ENCODE measurements around the gene RPS3A. TPM values are rescaled to one million over a fixed set of nuclear protein-coding genes. Genes with fewer than 3 reads are reported as not detected.

The RPS3A gene
- total and polyA plus RNA-seq, 2 of the 13 experiments (the other 11 are each of a cell fraction or from before 2014, with no cell fraction given) = 3,332 to 3,626 TPM

DNA sequence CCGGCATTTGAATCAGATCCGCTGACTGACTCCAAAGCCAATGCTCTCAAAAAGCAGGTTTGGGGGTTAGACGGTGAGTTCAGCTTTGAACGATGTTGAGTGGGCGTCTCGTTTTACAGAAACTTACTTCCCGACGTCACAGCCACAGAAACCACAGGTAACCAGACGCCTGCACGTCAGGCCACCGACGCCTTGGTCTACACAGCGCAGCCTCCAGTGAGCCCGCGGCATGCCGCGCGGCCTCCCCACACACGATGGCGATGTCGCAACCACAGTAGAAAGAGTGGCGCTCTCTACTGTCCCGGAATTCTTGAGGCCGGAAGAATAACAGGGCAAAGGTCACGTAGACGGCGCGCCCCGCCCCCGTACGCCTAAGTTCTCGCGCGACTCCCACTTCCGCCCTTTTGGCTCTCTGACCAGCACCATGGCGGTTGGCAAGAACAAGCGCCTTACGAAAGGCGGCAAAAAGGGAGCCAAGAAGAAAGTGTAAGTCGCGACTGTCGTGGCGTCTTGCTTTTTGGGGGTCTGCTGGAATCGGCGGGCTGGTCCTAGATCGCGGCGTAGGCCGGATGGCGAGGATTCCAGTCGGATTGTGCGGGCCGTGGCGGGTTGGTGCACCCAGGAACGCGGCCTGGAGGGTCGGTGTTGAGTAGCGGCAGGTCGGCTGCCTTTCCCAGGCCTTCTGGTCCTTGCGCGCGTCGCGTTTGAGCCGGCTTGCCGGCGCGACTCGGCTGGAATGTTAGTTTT lies at the start of gene RPS3A (continued):
- TF ChIP-seq, protein P1, sequence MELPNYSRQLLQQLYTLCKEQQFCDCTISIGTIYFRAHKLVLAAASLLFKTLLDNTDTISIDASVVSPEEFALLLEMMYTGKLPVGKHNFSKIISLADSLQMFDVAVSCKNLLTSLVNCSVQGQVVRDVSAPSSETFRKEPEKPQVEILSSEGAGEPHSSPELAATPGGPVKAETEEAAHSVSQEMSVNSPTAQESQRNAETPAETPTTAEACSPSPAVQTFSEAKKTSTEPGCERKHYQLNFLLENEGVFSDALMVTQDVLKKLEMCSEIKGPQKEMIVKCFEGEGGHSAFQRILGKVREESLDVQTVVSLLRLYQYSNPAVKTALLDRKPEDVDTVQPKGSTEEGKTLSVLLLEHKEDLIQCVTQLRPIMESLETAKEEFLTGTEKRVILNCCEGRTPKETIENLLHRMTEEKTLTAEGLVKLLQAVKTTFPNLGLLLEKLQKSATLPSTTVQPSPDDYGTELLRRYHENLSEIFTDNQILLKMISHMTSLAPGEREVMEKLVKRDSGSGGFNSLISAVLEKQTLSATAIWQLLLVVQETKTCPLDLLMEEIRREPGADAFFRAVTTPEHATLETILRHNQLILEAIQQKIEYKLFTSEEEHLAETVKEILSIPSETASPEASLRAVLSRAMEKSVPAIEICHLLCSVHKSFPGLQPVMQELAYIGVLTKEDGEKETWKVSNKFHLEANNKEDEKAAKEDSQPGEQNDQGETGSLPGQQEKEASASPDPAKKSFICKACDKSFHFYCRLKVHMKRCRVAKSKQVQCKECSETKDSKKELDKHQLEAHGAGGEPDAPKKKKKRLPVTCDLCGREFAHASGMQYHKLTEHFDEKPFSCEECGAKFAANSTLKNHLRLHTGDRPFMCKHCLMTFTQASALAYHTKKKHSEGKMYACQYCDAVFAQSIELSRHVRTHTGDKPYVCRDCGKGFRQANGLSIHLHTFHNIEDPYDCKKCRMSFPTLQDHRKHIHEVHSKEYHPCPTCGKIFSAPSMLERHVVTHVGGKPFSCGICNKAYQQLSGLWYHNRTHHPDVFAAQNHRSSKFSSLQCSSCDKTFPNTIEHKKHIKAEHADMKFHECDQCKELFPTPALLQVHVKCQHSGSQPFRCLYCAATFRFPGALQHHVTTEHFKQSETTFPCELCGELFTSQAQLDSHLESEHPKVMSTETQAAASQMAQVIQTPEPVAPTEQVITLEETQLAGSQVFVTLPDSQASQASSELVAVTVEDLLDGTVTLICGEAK (IDR thresholded peaks at IDR 0.05) = no peak
- TF ChIP-seq, protein P1 (CRISPR knock-in tag; IDR thresholded peaks at IDR 0.05) = peak; percentile 93; the same call in 1 of the 2 replicates
- TF ChIP-seq ZNF343 (CRISPR knock-in tag; IDR thresholded peaks at IDR 0.05) = 0 out of 2 replicates have a peak, but pooled peaks have one; percentile 59
- peak; percentile 91 for TF ChIP-seq ZBTB21 (CRISPR knock-in tag; IDR thresholded peaks at IDR 0.05)
- TF ChIP-seq, protein P2, sequence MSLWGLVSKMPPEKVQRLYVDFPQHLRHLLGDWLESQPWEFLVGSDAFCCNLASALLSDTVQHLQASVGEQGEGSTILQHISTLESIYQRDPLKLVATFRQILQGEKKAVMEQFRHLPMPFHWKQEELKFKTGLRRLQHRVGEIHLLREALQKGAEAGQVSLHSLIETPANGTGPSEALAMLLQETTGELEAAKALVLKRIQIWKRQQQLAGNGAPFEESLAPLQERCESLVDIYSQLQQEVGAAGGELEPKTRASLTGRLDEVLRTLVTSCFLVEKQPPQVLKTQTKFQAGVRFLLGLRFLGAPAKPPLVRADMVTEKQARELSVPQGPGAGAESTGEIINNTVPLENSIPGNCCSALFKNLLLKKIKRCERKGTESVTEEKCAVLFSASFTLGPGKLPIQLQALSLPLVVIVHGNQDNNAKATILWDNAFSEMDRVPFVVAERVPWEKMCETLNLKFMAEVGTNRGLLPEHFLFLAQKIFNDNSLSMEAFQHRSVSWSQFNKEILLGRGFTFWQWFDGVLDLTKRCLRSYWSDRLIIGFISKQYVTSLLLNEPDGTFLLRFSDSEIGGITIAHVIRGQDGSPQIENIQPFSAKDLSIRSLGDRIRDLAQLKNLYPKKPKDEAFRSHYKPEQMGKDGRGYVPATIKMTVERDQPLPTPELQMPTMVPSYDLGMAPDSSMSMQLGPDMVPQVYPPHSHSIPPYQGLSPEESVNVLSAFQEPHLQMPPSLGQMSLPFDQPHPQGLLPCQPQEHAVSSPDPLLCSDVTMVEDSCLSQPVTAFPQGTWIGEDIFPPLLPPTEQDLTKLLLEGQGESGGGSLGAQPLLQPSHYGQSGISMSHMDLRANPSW (CRISPR knock-in tag; IDR thresholded peaks at IDR 0.05; ENCODE audit: borderline replicate concordance) = peak; percentile 57; the same call in 1 of the 2 replicates
- TF ChIP-seq RFXANK (CRISPR knock-in tag; IDR thresholded peaks at IDR 0.05) = peak; percentile 78; the same call in 1 of the 2 replicates
- TF ChIP-seq TP53 (CRISPR knock-in tag; conservative IDR thresholded peaks at IDR 0.05) = peak; percentile 90; the same call in 1 of the 2 replicates
- TF ChIP-seq YY1 (IDR thresholded peaks at IDR 0.05; ENCODE audit: insufficient read depth, insufficient replicate concordance, low read depth, low read length) = peak; percentile 92
- TF ChIP-seq PAF1 (CRISPR knock-in tag; IDR thresholded peaks at IDR 0.05) = no peak
- TF ChIP-seq GZF1 (CRISPR knock-in tag; IDR thresholded peaks at IDR 0.05) = no peak; the same call in 1 of the 2 replicates
- peak; percentile 89 for TF ChIP-seq CCDC6 (CRISPR knock-in tag; IDR thresholded peaks at IDR 0.05)
- no peak for TF ChIP-seq SMARCC2 (IDR thresholded peaks at IDR 0.05)
- no peak for TF ChIP-seq ZNF468 (CRISPR knock-in tag; IDR thresholded peaks at IDR 0.05)
- peak; percentile 72; the same call in 1 of the 2 replicates for TF ChIP-seq KLF9 (CRISPR knock-in tag; IDR thresholded peaks at IDR 0.05; ENCODE audit: low read depth)
- TF ChIP-seq, protein P3, sequence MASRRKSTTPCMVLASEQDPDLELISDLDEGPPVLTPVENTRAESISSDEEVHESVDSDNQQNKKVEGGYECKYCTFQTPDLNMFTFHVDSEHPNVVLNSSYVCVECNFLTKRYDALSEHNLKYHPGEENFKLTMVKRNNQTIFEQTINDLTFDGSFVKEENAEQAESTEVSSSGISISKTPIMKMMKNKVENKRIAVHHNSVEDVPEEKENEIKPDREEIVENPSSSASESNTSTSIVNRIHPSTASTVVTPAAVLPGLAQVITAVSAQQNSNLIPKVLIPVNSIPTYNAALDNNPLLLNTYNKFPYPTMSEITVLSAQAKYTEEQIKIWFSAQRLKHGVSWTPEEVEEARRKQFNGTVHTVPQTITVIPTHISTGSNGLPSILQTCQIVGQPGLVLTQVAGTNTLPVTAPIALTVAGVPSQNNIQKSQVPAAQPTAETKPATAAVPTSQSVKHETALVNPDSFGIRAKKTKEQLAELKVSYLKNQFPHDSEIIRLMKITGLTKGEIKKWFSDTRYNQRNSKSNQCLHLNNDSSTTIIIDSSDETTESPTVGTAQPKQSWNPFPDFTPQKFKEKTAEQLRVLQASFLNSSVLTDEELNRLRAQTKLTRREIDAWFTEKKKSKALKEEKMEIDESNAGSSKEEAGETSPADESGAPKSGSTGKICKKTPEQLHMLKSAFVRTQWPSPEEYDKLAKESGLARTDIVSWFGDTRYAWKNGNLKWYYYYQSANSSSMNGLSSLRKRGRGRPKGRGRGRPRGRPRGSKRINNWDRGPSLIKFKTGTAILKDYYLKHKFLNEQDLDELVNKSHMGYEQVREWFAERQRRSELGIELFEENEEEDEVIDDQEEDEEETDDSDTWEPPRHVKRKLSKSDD (CRISPR knock-in tag; IDR thresholded peaks at IDR 0.05; ENCODE audit: low read depth) = peak; percentile 95
